Measurements from ENCODE around the gene BSDC1. TPM values are rescaled to one million over a fixed set of nuclear protein-coding genes. Genes with fewer than 3 reads are reported as not detected.

Gene BSDC1
- total RNA-seq, 1 experiment from 2014 or later, result 44.3 TPM

DNA sequence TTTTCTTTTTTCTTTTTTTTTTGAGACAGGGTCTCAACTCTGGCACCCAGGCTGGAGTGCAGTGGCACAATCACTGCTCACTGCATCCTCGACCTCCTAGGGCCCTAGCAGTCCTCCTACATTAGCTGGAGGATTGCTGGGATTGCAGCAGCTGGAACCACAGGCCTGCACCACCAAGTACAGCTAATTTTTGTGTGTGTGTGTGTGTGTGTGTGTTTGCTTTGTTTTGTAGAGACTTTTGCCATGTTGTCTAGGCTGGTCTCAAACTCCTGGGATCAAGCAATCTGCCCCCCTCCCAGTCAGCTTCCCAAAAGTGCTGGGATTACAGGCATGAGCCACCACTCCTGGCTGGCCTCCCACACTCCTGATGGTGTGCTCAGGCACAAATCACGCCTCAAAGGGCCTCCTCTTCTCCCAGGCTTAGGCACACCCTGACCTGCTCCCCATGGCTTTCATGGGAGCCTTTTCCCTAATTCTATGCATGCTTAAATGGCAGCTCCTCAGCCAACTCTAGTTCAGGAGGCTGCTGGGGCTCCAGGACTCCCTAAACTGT is 41.3 kb downstream of the BSDC1 start (continued):
- TF ChIP-seq, protein P1, sequence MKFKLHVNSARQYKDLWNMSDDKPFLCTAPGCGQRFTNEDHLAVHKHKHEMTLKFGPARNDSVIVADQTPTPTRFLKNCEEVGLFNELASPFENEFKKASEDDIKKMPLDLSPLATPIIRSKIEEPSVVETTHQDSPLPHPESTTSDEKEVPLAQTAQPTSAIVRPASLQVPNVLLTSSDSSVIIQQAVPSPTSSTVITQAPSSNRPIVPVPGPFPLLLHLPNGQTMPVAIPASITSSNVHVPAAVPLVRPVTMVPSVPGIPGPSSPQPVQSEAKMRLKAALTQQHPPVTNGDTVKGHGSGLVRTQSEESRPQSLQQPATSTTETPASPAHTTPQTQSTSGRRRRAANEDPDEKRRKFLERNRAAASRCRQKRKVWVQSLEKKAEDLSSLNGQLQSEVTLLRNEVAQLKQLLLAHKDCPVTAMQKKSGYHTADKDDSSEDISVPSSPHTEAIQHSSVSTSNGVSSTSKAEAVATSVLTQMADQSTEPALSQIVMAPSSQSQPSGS (CRISPR knock-in tag; IDR thresholded peaks at IDR 0.05; ENCODE audit: borderline replicate concordance, low read depth), result no peak

DNA sequence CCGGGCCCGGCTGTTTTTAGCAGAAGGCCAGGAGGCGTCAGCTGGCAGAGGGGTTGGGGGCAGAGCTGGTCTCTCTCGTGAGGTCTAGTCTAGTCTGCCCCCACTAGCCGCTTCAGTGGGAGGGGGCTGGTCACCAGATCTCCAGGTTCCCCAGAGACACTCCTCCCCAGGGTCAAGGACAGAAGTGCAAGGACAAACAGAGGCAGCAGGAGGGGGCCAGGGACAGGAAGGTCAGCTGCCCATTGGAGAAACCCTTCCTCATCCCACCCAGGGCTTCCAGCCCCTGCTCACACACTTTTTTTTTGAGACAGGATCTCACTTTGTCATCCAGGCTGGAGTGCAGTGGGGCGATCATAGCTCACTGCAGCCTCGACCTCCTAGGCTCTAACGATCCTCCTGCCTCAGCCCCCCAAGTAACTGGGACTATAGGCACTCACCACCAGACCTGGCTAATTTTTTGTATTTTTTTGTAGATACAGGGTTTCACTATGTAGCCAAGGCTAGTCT is 41.9 kb downstream of the BSDC1 start:
- CTCF ChIA-PET, result interaction anchor here (1.8 to 2.1 kb wide), 2 partner anchors 11 to 112 kb away, joined by 11 to 21 read pairs; no protein-coding TSS in a partner anchor

DNA sequence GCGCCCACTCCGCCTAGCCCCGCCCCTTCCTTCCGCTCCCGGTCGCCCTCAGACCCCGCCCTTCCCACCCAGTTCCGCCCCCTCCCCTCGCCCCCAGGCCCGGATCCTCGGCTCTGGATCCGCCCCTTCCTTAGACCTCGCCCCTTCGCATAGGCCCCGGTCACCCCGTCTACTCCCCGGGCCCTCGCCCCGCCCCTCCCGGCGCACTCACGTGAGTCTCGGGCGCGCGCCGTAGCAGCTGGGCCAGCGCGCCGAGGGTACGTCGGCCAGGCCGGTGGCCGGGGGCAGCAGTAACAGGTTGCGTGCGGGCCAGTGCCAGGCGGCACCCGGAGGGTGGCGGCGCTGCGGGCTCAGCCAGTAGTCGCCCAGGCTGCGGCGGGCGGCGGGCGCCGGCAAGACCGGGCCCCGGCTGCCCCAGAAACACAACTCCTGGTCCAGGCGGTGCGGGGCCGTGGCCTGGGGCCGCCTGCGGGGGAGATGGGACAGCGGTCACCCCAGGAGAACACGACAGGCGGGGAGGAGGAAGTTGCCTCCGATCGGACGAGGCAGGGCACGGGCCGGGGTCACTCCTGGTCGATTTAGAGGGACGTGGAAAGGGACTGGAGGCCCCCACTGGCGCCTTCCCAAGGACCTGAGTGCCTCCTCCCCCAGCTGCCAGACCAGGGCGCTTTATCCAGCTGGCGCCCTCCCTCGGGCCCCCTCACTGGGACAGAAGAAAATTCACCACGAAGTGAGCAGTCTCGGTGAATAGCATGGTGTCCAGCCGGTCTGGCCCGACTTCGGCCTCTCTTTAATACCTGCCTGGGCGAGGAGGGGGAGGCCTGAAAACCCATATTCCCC is 42.6 kb downstream of the BSDC1 start:
- peaks cover 11% of the 10 kb centered on the region for H3K36me3 Mint-ChIP-seq
- DNase-seq (ENCODE audit: low spot score), result peak; percentile 96
- H3K27ac Mint-ChIP-seq, result peak overlapping the region; percentile 84; the same call in 1 of the 2 replicates
- peaks cover 18% of the 10 kb centered on the region for H3K4me1 Mint-ChIP-seq
- CTCF ChIA-PET, result interaction anchor here (0.6 to 2.1 kb wide), 16 partner anchors 8 to 358 kb away, joined by 3 to 21 read pairs (median 4); partner anchors contain the start of genes FAM229A, MARCKSL1 and TSSK3
- peak overlapping the region; percentile 80 for H3K4me3 Mint-ChIP-seq
- H3K27me3 Mint-ChIP-seq (ENCODE audit: low read depth), result peaks cover 55% of the 10 kb centered on the region
- peaks cover 11% of the 10 kb centered on the region for H3K9me3 Mint-ChIP-seq
- POLR2A ChIA-PET, result interaction anchor here (0.6 to 2.6 kb wide), 8 partner anchors 8 to 103 kb away, joined by 4 to 18 read pairs (median 5); partner anchors contain the start of genes BSDC1, FAM229A, MARCKSL1 and TSSK3
- peak; percentile 96 for ATAC-seq
- TF ChIP-seq TP53 (CRISPR knock-in tag; IDR thresholded peaks at IDR 0.05) (0 out of 2 replicates have a peak, but pooled peaks have one; percentile 71), ZNF232 (CRISPR knock-in tag; IDR thresholded peaks at IDR 0.05) (0 out of 2 replicates have a peak, but pooled peaks have one; percentile 18), NFE2L1 (CRISPR knock-in tag; IDR thresholded peaks at IDR 0.05) (no peak), ZNF138 (CRISPR knock-in tag; conservative IDR thresholded peaks at IDR 0.05) (no peak), ESRRA (CRISPR knock-in tag; IDR thresholded peaks at IDR 0.05; ENCODE audit: borderline replicate concordance) (peak; percentile 64; the same call in 1 of the 2 replicates), ETV6 (CRISPR knock-in tag; IDR thresholded peaks at IDR 0.05) (peak; percentile 77; the same call in 1 of the 2 replicates)
- TF ChIP-seq, protein P2, sequence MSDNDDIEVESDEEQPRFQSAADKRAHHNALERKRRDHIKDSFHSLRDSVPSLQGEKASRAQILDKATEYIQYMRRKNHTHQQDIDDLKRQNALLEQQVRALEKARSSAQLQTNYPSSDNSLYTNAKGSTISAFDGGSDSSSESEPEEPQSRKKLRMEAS (CRISPR knock-in tag; IDR thresholded peaks at IDR 0.05), result peak; percentile 27; the same call in 1 of the 2 replicates
- TF ChIP-seq, protein P3, sequence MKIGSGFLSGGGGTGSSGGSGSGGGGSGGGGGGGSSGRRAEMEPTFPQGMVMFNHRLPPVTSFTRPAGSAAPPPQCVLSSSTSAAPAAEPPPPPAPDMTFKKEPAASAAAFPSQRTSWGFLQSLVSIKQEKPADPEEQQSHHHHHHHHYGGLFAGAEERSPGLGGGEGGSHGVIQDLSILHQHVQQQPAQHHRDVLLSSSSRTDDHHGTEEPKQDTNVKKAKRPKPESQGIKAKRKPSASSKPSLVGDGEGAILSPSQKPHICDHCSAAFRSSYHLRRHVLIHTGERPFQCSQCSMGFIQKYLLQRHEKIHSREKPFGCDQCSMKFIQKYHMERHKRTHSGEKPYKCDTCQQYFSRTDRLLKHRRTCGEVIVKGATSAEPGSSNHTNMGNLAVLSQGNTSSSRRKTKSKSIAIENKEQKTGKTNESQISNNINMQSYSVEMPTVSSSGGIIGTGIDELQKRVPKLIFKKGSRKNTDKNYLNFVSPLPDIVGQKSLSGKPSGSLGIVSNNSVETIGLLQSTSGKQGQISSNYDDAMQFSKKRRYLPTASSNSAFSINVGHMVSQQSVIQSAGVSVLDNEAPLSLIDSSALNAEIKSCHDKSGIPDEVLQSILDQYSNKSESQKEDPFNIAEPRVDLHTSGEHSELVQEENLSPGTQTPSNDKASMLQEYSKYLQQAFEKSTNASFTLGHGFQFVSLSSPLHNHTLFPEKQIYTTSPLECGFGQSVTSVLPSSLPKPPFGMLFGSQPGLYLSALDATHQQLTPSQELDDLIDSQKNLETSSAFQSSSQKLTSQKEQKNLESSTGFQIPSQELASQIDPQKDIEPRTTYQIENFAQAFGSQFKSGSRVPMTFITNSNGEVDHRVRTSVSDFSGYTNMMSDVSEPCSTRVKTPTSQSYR (CRISPR knock-in tag; IDR thresholded peaks at IDR 0.05), result no peak
- TF ChIP-seq, protein P4, sequence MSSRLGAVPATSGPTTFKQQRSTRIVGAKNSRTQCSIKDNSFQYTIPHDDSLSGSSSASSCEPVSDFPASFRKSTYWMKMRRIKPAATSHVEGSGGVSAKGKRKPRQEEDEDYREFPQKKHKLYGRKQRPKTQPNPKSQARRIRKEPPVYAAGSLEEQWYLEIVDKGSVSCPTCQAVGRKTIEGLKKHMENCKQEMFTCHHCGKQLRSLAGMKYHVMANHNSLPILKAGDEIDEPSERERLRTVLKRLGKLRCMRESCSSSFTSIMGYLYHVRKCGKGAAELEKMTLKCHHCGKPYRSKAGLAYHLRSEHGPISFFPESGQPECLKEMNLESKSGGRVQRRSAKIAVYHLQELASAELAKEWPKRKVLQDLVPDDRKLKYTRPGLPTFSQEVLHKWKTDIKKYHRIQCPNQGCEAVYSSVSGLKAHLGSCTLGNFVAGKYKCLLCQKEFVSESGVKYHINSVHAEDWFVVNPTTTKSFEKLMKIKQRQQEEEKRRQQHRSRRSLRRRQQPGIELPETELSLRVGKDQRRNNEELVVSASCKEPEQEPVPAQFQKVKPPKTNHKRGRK (CRISPR knock-in tag; IDR thresholded peaks at IDR 0.05; ENCODE audit: borderline replicate concordance), result no peak
- TF ChIP-seq, protein P5, sequence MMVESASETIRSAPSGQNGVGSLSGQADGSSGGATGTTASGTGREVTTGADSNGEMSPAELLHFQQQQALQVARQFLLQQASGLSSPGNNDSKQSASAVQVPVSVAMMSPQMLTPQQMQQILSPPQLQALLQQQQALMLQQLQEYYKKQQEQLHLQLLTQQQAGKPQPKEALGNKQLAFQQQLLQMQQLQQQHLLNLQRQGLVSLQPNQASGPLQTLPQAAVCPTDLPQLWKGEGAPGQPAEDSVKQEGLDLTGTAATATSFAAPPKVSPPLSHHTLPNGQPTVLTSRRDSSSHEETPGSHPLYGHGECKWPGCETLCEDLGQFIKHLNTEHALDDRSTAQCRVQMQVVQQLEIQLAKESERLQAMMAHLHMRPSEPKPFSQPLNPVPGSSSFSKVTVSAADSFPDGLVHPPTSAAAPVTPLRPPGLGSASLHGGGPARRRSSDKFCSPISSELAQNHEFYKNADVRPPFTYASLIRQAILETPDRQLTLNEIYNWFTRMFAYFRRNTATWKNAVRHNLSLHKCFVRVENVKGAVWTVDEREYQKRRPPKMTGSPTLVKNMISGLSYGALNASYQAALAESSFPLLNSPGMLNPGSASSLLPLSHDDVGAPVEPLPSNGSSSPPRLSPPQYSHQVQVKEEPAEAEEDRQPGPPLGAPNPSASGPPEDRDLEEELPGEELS (CRISPR knock-in tag; IDR thresholded peaks at IDR 0.05), result peak; percentile 76; the same call in 1 of the 2 replicates

More for the DNA sequence above, 41.9 kb downstream of the BSDC1 start:
- Mint-ChIP-seq H3K9me3 (peaks cover 11% of the 10 kb centered on the region), H3K27ac (no peak overlapping the region), H3K4me1 (peaks cover 18% of the 10 kb centered on the region), H3K36me3 (peaks cover 11% of the 10 kb centered on the region), H3K27me3 (ENCODE audit: low read depth) (peaks cover 50% of the 10 kb centered on the region), H3K4me3 (peak overlapping the region; percentile 60)
- no peak for DNase-seq (ENCODE audit: low spot score)
- ATAC-seq, result no peak
- POLR2A ChIA-PET, result interaction anchor here (0.6 to 2.6 kb wide), 4 partner anchors 9 to 42 kb away, joined by 4 to 18 read pairs (median 6); partner anchors contain the start of genes BSDC1 and MARCKSL1
- TF ChIP-seq, protein P6, sequence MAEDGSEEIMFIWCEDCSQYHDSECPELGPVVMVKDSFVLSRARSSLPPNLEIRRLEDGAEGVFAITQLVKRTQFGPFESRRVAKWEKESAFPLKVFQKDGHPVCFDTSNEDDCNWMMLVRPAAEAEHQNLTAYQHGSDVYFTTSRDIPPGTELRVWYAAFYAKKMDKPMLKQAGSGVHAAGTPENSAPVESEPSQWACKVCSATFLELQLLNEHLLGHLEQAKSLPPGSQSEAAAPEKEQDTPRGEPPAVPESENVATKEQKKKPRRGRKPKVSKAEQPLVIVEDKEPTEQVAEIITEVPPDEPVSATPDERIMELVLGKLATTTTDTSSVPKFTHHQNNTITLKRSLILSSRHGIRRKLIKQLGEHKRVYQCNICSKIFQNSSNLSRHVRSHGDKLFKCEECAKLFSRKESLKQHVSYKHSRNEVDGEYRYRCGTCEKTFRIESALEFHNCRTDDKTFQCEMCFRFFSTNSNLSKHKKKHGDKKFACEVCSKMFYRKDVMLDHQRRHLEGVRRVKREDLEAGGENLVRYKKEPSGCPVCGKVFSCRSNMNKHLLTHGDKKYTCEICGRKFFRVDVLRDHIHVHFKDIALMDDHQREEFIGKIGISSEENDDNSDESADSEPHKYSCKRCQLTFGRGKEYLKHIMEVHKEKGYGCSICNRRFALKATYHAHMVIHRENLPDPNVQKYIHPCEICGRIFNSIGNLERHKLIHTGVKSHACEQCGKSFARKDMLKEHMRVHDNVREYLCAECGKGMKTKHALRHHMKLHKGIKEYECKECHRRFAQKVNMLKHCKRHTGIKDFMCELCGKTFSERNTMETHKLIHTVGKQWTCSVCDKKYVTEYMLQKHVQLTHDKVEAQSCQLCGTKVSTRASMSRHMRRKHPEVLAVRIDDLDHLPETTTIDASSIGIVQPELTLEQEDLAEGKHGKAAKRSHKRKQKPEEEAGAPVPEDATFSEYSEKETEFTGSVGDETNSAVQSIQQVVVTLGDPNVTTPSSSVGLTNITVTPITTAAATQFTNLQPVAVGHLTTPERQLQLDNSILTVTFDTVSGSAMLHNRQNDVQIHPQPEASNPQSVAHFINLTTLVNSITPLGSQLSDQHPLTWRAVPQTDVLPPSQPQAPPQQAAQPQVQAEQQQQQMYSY (CRISPR knock-in tag; IDR thresholded peaks at IDR 0.05), result no peak
- no peak for TF ChIP-seq GTF2I (CRISPR knock-in tag; conservative IDR thresholded peaks at IDR 0.05)
- TF ChIP-seq IRF2 (CRISPR knock-in tag; IDR thresholded peaks at IDR 0.05; ENCODE audit: borderline replicate concordance, low read depth), result no peak
- TF ChIP-seq JUN (CRISPR knock-in tag; IDR thresholded peaks at IDR 0.05), result no peak
- no peak for TF ChIP-seq FOXP1 (CRISPR knock-in tag; IDR thresholded peaks at IDR 0.05; ENCODE audit: borderline replicate concordance)
